ENCODE data around the gene DNASE1L1. TPM values are rescaled to one million over a fixed set of nuclear protein-coding genes. Genes with fewer than 3 reads are reported as not detected.

DNASE1L1 gene
- total and polyA plus RNA-seq, 4 donors: 9.3 to 22.1 (median 16.7) TPM

- H3K36me3 ChIP-seq (ENCODE audit: control insufficient read depth in 4 of 4, insufficient read depth in 3 of 4, low read depth in 1 of 4, low read length in 3 of 4): peaks cover 0 to 19% (median 7%) of the 10 kb centered on the region in 4 donors
Observed at GRCh38 chrX:154444755-154445246, 35.7 kb upstream of the DNASE1L1 start.

More at GRCh38 chrX:154444755-154445246, 35.7 kb upstream of the DNASE1L1 start:
- H3K4me3 ChIP-seq (ENCODE audit: low read depth in 1 of 3, low read length in 3 of 3): peak overlapping the region in 2 of 3 donors; percentile 43 to 77
- H3K9me3 ChIP-seq (ENCODE audit: control insufficient read depth in 4 of 4, low read length in 3 of 4): no peaks in the 10 kb centered on the region
- peaks cover 6 to 17% (median 10%) of the 10 kb centered on the region in 4 donors for H3K4me1 ChIP-seq (ENCODE audit: control insufficient read depth in 4 of 4, insufficient read depth in 4 of 4, low read length in 3 of 4)
- H3K27me3 ChIP-seq (ENCODE audit: control insufficient read depth in 4 of 4, insufficient read depth in 4 of 4, low read length in 3 of 4): no peaks in the 10 kb centered on the region
- H3K9ac ChIP-seq (ENCODE audit: low read depth in 1 of 2, low read length in 2 of 2): no peak overlapping the region
- 73% methylated on average over 13 of the region's 13 CpGs for WGBS
- TF ChIP-seq FOXA1 (IDR thresholded peaks at IDR 0.05) (no peak), NR2F2 (IDR thresholded peaks at IDR 0.05) (no peak), TAF1 (conservative IDR thresholded peaks at IDR 0.05) (no peak), JUND (IDR thresholded peaks at IDR 0.05) (no peak), GABPA (IDR thresholded peaks at IDR 0.05 in 1 of 2, conservative IDR thresholded peaks at IDR 0.05 in 1 of 2) (no peak), CTCF (IDR thresholded peaks at IDR 0.05; ENCODE audit: low read depth, low read length, missing input control) (no peak), EGR1 (IDR thresholded peaks at IDR 0.05; ENCODE audit: low read depth in 2 of 2) (no peak), MAX (IDR thresholded peaks at IDR 0.05) (no peak), REST (IDR thresholded peaks at IDR 0.05) (no peak), RAD21 (IDR thresholded peaks at IDR 0.05) (no peak), SP1 (IDR thresholded peaks at IDR 0.05) (no peak), HNF4G (IDR thresholded peaks at IDR 0.05) (no peak), HNF4A (conservative IDR thresholded peaks at IDR 0.05) (no peak), YY1 (IDR thresholded peaks at IDR 0.05) (no peak), RXRA (IDR thresholded peaks at IDR 0.05) (no peak)
- TF ChIP-seq, protein P1, sequence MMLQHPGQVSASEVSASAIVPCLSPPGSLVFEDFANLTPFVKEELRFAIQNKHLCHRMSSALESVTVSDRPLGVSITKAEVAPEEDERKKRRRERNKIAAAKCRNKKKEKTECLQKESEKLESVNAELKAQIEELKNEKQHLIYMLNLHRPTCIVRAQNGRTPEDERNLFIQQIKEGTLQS (IDR thresholded peaks at IDR 0.05): no peak
- TF ChIP-seq, protein P2, sequence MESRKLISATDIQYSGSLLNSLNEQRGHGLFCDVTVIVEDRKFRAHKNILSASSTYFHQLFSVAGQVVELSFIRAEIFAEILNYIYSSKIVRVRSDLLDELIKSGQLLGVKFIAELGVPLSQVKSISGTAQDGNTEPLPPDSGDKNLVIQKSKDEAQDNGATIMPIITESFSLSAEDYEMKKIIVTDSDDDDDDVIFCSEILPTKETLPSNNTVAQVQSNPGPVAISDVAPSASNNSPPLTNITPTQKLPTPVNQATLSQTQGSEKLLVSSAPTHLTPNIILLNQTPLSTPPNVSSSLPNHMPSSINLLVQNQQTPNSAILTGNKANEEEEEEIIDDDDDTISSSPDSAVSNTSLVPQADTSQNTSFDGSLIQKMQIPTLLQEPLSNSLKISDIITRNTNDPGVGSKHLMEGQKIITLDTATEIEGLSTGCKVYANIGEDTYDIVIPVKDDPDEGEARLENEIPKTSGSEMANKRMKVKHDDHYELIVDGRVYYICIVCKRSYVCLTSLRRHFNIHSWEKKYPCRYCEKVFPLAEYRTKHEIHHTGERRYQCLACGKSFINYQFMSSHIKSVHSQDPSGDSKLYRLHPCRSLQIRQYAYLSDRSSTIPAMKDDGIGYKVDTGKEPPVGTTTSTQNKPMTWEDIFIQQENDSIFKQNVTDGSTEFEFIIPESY (IDR thresholded peaks at IDR 0.05): no peak
- H3K27ac ChIP-seq (ENCODE audit: low read depth in 1 of 2, low read length in 2 of 2): no peak overlapping the region
- no peak for DNase-seq (ENCODE audit: low spot score)
